Hepatocyte (in vitro differentiated cells): ENCODE results near the gene NKIRAS2. TPM values are rescaled to one million over a fixed set of nuclear protein-coding genes. Genes with fewer than 3 reads are reported as not detected.

Experiments used
- DNase-seq: peaks from one replicate; pipeline ENCODE4 v3.0.0-alpha.2; 2016; ENCODE audit warnings: low spot score
- H2AFZ ChIP-seq: fragments of 200-600 bp; sonication (generic); 2 replicates; pipeline ENCODE4 v1.6.0; 2016; ENCODE audit warnings: antibody characterized with exemption, mild to moderate bottlenecking
- H3K27ac ChIP-seq: fragments of 200-600 bp; sonication (generic); 2 replicates; pipeline ENCODE4 v1.5.1; 2016; ENCODE audit warnings: mild to moderate bottlenecking
- H3K27me3 ChIP-seq: fragments of 200-600 bp; sonication (generic); 2 replicates; pipeline ENCODE4 v1.6.1; 2016
- H3K36me3 ChIP-seq: fragments of 200-600 bp; sonication (generic); replicated peaks from 2 replicates; pipeline ENCODE4 v1.5.1; 2016; ENCODE audit warnings: low read depth; ENCODE audit not compliant: insufficient read depth
- H3K4me1 ChIP-seq: fragments of 200-600 bp; sonication (generic); 2 replicates; pipeline ENCODE4 v1.5.1; 2016; ENCODE audit warnings: mild to moderate bottlenecking, moderate library complexity; ENCODE audit not compliant: insufficient read depth
- H3K4me2 ChIP-seq: fragments of 200-600 bp; sonication (generic); 2 replicates; pipeline ENCODE4 v1.6.0; 2016
- H3K4me3 ChIP-seq: fragments of 200-600 bp; sonication (generic); 2 replicates; pipeline ENCODE4 v1.5.1; 2016; ENCODE audit warnings: mild to moderate bottlenecking
- H3K79me2 ChIP-seq: fragments of 200-600 bp; sonication (generic); 2 replicates; pipeline ENCODE4 v1.6.0; 2017; ENCODE audit warnings: mild to moderate bottlenecking
- H3K9me2 ChIP-seq: fragments of 200-600 bp; sonication (generic); replicated peaks from 2 replicates; pipeline ENCODE4 v1.6.0; 2017; ENCODE audit warnings: mild to moderate bottlenecking; ENCODE audit not compliant: insufficient read depth
- H3K9me3 ChIP-seq: fragments of 200-600 bp; sonication (generic); 2 replicates; pipeline ENCODE4 v1.5.1; 2016; ENCODE audit warnings: low read depth, mild to moderate bottlenecking
- H4K20me1 ChIP-seq: fragments of 200-600 bp; sonication (generic); 2 replicates; pipeline ENCODE4 v1.6.0; 2016; ENCODE audit warnings: mild to moderate bottlenecking; ENCODE audit not compliant: insufficient read depth, poor library complexity, severe bottlenecking
- EZH2 ChIP-seq: fragments of 200-600 bp; sonication (generic); IDR thresholded peaks from 2 replicates; pipeline ENCODE4 v1.6.1; 2016; ENCODE audit warnings: antibody characterized with exemption, mild to moderate bottlenecking, borderline replicate concordance
- EZH2phosphoT487 ChIP-seq: fragments of 200-600 bp; sonication (generic); IDR thresholded peaks from one replicate; pipeline ENCODE4 v1.6.1; 2018; ENCODE audit warnings: antibody characterized with exemption, mild to moderate bottlenecking, low read depth, moderate library complexity; ENCODE audit not compliant: unreplicated experiment, severe bottlenecking
- WGBS: methylation state at CpG from one replicate; pipeline ENCODE4 v1.1.6; 2016; ENCODE audit warnings: low lambda C conversion rate; ENCODE audit errors: missing lambda C conversion rate; 5-methylcytosine and 5-hydroxymethylcytosine counted together
- polyA plus RNA-seq: library from polyadenylated mRNA; unstranded; fragments of >200 nt; fragmentation: Nextera tagmentation; extraction: Ambion mirVana; gene quantifications from 2 replicates; pipeline ENCODE4 v1.2.1, GENCODE V29; 2016
- total RNA-seq: library from RNA; depleted of rRNA; stranded (reverse); fragments of >200 nt; gene quantifications from 2 replicates; pipeline ENCODE4 v1.2.3, GENCODE V29; 2014
- TF ChIP-seq, protein P1 (sequence below): fragments of 200-600 bp; sonication (generic); IDR thresholded peaks from 2 replicates; pipeline ENCODE4 v1.5.1; 2016; ENCODE audit warnings: antibody characterized with exemption, mild to moderate bottlenecking; ENCODE audit not compliant: poor library complexity

NKIRAS2 gene
- total and polyA plus RNA-seq, 2 experiments from 2014 or later: 40.8 to 55.0 TPM

DNA sequence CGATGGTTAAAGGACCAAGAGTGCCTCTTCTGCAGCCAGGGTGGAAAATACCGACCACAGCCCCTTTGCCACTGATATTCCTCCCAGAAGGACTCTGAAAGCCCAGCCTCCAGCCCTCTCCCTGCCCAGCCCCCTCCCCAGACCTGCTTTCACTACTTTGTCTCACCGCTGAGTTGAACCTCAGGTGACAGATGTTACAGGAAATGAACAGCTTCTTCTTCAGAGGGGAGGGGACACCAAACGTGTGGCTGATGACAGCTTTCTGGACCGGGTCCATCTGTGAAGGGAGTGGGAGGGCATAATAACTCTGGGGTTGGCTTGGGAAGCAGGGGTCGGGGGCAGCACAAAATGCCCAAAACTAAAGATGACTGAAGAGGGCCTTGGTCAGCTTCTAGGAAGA is 14.2 kb downstream of the NKIRAS2 start:
- Histone ChIP-seq H3K27ac (no peak overlapping the region), H2AFZ (no peak overlapping the region), H3K79me2 (no peaks in the 10 kb centered on the region), H3K27me3 (no peaks in the 10 kb centered on the region), H3K4me2 (no peak overlapping the region), H3K4me3 (no peak overlapping the region), H4K20me1 (no peaks in the 10 kb centered on the region), H3K9me3 (no peaks in the 10 kb centered on the region), H3K4me1 (no peaks in the 10 kb centered on the region), H3K9me2 (no peaks in the 10 kb centered on the region), H3K36me3 (no peaks in the 10 kb centered on the region)
- DNase-seq: no peak
- no peak for TF ChIP-seq EZH2phosphoT487
- TF ChIP-seq, protein P1, sequence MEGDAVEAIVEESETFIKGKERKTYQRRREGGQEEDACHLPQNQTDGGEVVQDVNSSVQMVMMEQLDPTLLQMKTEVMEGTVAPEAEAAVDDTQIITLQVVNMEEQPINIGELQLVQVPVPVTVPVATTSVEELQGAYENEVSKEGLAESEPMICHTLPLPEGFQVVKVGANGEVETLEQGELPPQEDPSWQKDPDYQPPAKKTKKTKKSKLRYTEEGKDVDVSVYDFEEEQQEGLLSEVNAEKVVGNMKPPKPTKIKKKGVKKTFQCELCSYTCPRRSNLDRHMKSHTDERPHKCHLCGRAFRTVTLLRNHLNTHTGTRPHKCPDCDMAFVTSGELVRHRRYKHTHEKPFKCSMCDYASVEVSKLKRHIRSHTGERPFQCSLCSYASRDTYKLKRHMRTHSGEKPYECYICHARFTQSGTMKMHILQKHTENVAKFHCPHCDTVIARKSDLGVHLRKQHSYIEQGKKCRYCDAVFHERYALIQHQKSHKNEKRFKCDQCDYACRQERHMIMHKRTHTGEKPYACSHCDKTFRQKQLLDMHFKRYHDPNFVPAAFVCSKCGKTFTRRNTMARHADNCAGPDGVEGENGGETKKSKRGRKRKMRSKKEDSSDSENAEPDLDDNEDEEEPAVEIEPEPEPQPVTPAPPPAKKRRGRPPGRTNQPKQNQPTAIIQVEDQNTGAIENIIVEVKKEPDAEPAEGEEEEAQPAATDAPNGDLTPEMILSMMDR: no peak
- TF ChIP-seq EZH2: no peak
- WGBS: 69% methylated on average over 5 of the region's 6 CpGs

DNA sequence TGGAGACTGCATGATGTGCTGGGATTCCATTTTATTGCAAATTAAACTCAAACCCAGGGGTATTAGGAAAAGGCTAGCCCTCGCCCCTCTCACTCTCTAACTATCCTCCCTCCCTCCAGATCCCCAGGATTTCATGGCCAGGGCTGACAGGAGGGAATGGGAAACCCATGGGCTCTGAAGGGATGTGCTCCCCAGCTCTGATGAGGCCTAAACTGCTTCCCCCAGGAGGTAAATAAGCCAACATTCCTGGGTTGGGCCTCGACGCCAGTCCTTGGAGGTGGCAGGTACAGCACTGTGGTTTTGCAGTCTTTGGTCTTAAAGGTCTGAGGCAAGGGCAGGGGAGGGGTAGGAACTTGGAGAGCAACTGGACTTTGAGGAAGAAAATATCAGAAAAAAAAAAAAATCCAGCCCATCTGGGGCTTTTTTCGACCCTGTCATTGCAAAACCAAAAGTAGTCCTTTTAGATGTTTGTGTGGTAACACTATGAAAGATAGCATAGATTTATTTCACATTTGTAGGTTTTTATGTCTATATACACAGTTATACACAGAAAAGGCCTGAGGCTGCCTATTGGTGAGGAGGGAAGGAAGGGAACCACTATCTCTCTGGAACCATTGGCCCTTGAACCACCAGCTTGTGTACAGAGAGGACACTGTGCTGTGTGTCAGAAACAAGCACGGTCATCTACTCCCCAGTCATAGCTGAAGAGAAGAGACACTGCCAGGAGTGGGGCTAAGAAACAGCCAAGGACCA is 18.5 kb downstream of the NKIRAS2 start:
- Histone ChIP-seq H3K4me1 (no peaks in the 10 kb centered on the region), H3K27me3 (no peaks in the 10 kb centered on the region), H4K20me1 (no peaks in the 10 kb centered on the region), H3K27ac (no peak overlapping the region), H3K4me2 (no peak overlapping the region), H3K4me3 (no peak overlapping the region), H3K79me2 (no peaks in the 10 kb centered on the region), H3K9me3 (no peaks in the 10 kb centered on the region), H3K36me3 (no peaks in the 10 kb centered on the region), H2AFZ (no peak overlapping the region), H3K9me2 (no peaks in the 10 kb centered on the region)
- 73% methylated on average over 5 of the region's 5 CpGs for WGBS
- no peak for DNase-seq
- TF ChIP-seq EZH2: no peak
- TF ChIP-seq EZH2phosphoT487: no peak
- TF ChIP-seq, protein P1: no peak

DNA sequence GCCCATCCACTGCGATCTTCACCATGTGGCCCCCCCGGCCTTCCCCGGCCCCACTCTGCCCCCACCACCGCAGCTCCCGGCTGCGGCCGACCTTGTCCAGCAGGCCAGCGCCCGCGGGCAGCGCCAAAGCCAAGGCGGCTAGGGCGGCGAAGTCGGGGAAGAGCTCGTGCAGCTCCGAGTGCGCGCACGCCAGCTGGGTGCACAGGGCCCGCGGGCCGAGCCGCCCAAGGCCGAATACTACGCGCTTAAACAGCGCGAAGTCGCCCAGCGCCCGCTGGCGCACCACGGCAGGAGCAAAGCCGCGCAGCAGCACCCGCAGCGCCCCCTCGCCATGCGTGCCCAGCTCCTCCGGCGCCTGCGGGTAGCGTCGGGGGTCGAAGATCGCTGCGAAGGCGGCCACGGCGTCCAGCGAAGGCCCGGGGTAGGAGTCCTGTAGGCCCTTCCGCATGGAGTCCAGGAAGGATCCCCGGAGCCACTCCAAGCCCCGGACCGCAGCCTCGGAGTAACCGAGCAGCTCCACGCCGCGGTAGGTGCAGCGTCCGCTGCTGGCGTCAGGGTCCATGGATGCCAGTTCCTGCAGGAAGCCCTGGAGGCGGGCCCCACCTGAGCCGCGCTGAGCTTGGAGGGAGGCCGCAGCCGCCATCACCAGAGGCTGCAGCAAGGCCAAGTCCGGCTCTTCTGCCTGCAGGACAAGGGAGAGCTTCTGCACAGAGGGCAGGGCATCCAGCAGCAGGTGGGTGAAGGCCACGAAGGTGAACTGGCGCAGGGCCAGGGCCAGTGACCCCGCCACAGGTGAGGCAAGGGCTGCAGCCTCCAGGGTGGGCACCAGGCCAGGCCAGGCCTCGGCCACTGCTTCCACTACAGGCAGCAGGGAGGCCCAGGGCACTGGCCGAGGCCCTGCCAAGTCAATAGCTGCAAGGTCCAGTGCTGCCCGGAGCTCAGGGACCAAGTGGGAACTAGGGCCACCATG is 20.2 kb downstream of the NKIRAS2 start:
- Histone ChIP-seq H2AFZ (no peak overlapping the region), H3K36me3 (no peaks in the 10 kb centered on the region), H4K20me1 (no peaks in the 10 kb centered on the region), H3K4me2 (no peak overlapping the region), H3K4me3 (no peak overlapping the region), H3K27ac (no peak overlapping the region), H3K27me3 (no peaks in the 10 kb centered on the region), H3K9me2 (no peaks in the 10 kb centered on the region), H3K4me1 (no peaks in the 10 kb centered on the region), H3K9me3 (no peaks in the 10 kb centered on the region), H3K79me2 (no peaks in the 10 kb centered on the region)
- TF ChIP-seq, protein P1: no peak
- TF ChIP-seq EZH2phosphoT487 (no peak), EZH2 (no peak)
- no peak for DNase-seq
- 98% methylated on average over 53 of the region's 77 CpGs for WGBS
